Mesenchymal stem cell (in vitro differentiated cells and primary cell): ENCODE data around the gene BCR. TPM values are rescaled to one million over a fixed set of nuclear protein-coding genes. Genes with fewer than 3 reads are reported as not detected.
"Not testable (repeated sequence)": the region's sequence is repeated elsewhere in the genome, so short reads cannot be mapped to it uniquely, and the experiment has no call there.

Source experiments
- DNase-seq: peaks from one replicate; pipeline ENCODE4 v3.0.0-alpha.2; 2013
- H2AFZ ChIP-seq: one replicate; pipeline ENCODE4 v1.6.1; 2013; ENCODE audit warnings: low read depth, mild to moderate bottlenecking, control low read depth, inconsistent platforms, low read length, moderate library complexity
- H2AK5ac ChIP-seq: 2 replicates; pipeline ENCODE4 v1.6.1; 2013; ENCODE audit warnings: low read length, moderate library complexity, mild to moderate bottlenecking, inconsistent platforms; ENCODE audit not compliant: severe bottlenecking
- H2BK120ac ChIP-seq: one replicate; pipeline ENCODE4 v1.6.1; 2013; ENCODE audit warnings: low read depth, mild to moderate bottlenecking, inconsistent platforms, low read length, moderate library complexity
- H2BK12ac ChIP-seq, 2 experiments: one replicate each; pipeline ENCODE4 v1.6.1; 2013; ENCODE audit warnings: inconsistent platforms in 2 of 2, low read length in 2 of 2, mild to moderate bottlenecking in 2 of 2, moderate library complexity in 2 of 2, control low read depth in 1 of 2
- H2BK15ac ChIP-seq: one replicate; pipeline ENCODE4 v1.6.1; 2013; ENCODE audit warnings: mild to moderate bottlenecking, low read depth, inconsistent platforms; ENCODE audit not compliant: poor library complexity, severe bottlenecking
- H2BK5ac ChIP-seq: 2 replicates; pipeline ENCODE4 v1.6.1; 2013; ENCODE audit warnings: low read depth, mild to moderate bottlenecking, low read length, control low read depth, inconsistent platforms; ENCODE audit not compliant: poor library complexity, severe bottlenecking
- H3K14ac ChIP-seq, 2 experiments: one replicate each; pipeline ENCODE4 v1.6.1; 2013; ENCODE audit warnings: inconsistent platforms in 2 of 2, low read length in 2 of 2, control low read depth in 1 of 2, mild to moderate bottlenecking in 1 of 2, moderate library complexity in 1 of 2
- H3K18ac ChIP-seq, 2 experiments: one replicate each; pipeline ENCODE4 v1.6.1; 2013; ENCODE audit warnings: inconsistent platforms in 2 of 2, low read length in 2 of 2, control low read depth in 1 of 2, low read depth in 1 of 2, mild to moderate bottlenecking in 1 of 2
- H3K23ac ChIP-seq, 2 experiments: one replicate each; pipeline ENCODE4 v1.6.1; 2013; ENCODE audit warnings: inconsistent platforms in 2 of 2, low read length in 2 of 2, mild to moderate bottlenecking in 2 of 2, moderate library complexity in 2 of 2, control low read depth in 1 of 2
- H3K27ac ChIP-seq: 2 replicates; pipeline ENCODE4 v1.5.1; 2013; ENCODE audit warnings: mild to moderate bottlenecking, moderate library complexity, low read length, control low read depth, inconsistent platforms; ENCODE audit not compliant: poor library complexity, severe bottlenecking
- H3K27me3 ChIP-seq, 2 experiments: 2 replicates each; pipeline versions ENCODE4 v1.6.1 to v1.7.0; 2013; ENCODE audit warnings: low read length in 2 of 2, mild to moderate bottlenecking in 2 of 2, moderate library complexity in 2 of 2, control low read depth in 1 of 2, inconsistent platforms in 1 of 2; ENCODE audit not compliant: control insufficient read depth in 1 of 2, insufficient read depth in 1 of 2
- H3K36me3 ChIP-seq, 2 experiments: 2 replicates each; pipeline versions ENCODE4 v1.6.1 to v1.7.0; 2013; ENCODE audit warnings: low read length in 2 of 2, control low read depth in 1 of 2, inconsistent platforms in 1 of 2, low read depth in 1 of 2, mild to moderate bottlenecking in 1 of 2; ENCODE audit not compliant: insufficient read depth in 2 of 2, control insufficient read depth in 1 of 2
- H3K4ac ChIP-seq, 2 experiments: one replicate each; pipeline ENCODE4 v1.6.1; 2013; ENCODE audit warnings: inconsistent platforms in 2 of 2, low read length in 2 of 2, mild to moderate bottlenecking in 2 of 2, moderate library complexity in 2 of 2, control low read depth in 1 of 2, low read depth in 1 of 2
- H3K4me1 ChIP-seq: 2 replicates; pipeline ENCODE4 v1.6.1; 2013; ENCODE audit warnings: low read depth, low read length, control low read depth; ENCODE audit not compliant: control insufficient read depth, insufficient read depth
- H3K4me2 ChIP-seq: 2 replicates; pipeline ENCODE4 v1.6.1; 2013; ENCODE audit warnings: low read length, mild to moderate bottlenecking, inconsistent platforms; ENCODE audit not compliant: poor library complexity, severe bottlenecking
- H3K4me3 ChIP-seq, 2 experiments: 2 replicates each; pipeline versions ENCODE4 v1.5.1 to v1.7.0; 2013; ENCODE audit warnings: low read length in 2 of 2, mild to moderate bottlenecking in 2 of 2, control low read depth in 1 of 2, low read depth in 1 of 2; ENCODE audit not compliant: insufficient read depth in 1 of 2
- H3K79me1 ChIP-seq: replicated peaks from 2 replicates; pipeline ENCODE4 v1.6.1; 2013; ENCODE audit warnings: mild to moderate bottlenecking, control low read depth, low read length, inconsistent platforms; ENCODE audit not compliant: poor library complexity, severe bottlenecking
- H3K9ac ChIP-seq: 2 replicates; pipeline ENCODE4 v1.7.0; 2013; ENCODE audit warnings: mild to moderate bottlenecking, low read length, moderate library complexity
- H3K9me3 ChIP-seq: 2 replicates; pipeline ENCODE4 v1.7.0; 2013; ENCODE audit warnings: mild to moderate bottlenecking, low read length; ENCODE audit not compliant: control insufficient read depth
- H4K8ac ChIP-seq: one replicate; pipeline ENCODE4 v1.6.1; 2013; ENCODE audit warnings: inconsistent platforms, mild to moderate bottlenecking, low read length, moderate library complexity
- H4K91ac ChIP-seq: one replicate; pipeline ENCODE4 v1.6.1; 2013; ENCODE audit warnings: mild to moderate bottlenecking, low read length, inconsistent platforms
- WGBS: methylation state at CpG from one replicate; pipeline ENCODE4 v1.1.7; 2013; ENCODE audit warnings: mixed read lengths; 5-methylcytosine and 5-hydroxymethylcytosine counted together
- small RNA-seq: library from polyadenylated mRNA; stranded (forward); fragments of <200 nt; extraction: miRNeasy Mini kit (QIAGEN cat#:217004); gene quantifications from one replicate; pipeline ENCODE3, GENCODE V24; 2013; ENCODE audit warnings: low read depth

The BCR gene

GRCh38 chr22:23367196-23367595 lies 186.9 kb downstream of the BCR start:
- H3K23ac ChIP-seq: not testable (repeated sequence)
- 11% methylated on average over 2 of the region's 3 CpGs for WGBS

More at GRCh38 chr22:23367196-23367595, 186.9 kb downstream of the BCR start:
- H3K14ac ChIP-seq, H3K27ac ChIP-seq, H2BK120ac ChIP-seq, H3K18ac ChIP-seq, H3K9ac ChIP-seq, H2AFZ ChIP-seq, H3K4me2 ChIP-seq, H3K4ac ChIP-seq, H2AK5ac ChIP-seq, H3K36me3 ChIP-seq, H2BK15ac ChIP-seq, H2BK5ac ChIP-seq, H4K91ac ChIP-seq, H2BK12ac ChIP-seq, H3K4me1 ChIP-seq, H4K8ac ChIP-seq, H3K9me3 ChIP-seq, DNase-seq, H3K79me1 ChIP-seq, H3K4me3 ChIP-seq: not testable (repeated sequence)
- peaks cover 70 to 73% of the 10 kb centered on the region in 2 experiments for H3K27me3 ChIP-seq

Small RNA genes within 50 kb of the gene (small RNA-seq; reads per million reads assigned to genes)
- gene BCRP8 (not detected), gene RF00017 (not detected), gene RF00066 (not detected), gene RN7SL263P (not detected)
